Measurements from ENCODE around the gene OSBP. TPM values are rescaled to one million over a fixed set of nuclear protein-coding genes. Genes with fewer than 3 reads are reported as not detected.

The OSBP gene, protein sequence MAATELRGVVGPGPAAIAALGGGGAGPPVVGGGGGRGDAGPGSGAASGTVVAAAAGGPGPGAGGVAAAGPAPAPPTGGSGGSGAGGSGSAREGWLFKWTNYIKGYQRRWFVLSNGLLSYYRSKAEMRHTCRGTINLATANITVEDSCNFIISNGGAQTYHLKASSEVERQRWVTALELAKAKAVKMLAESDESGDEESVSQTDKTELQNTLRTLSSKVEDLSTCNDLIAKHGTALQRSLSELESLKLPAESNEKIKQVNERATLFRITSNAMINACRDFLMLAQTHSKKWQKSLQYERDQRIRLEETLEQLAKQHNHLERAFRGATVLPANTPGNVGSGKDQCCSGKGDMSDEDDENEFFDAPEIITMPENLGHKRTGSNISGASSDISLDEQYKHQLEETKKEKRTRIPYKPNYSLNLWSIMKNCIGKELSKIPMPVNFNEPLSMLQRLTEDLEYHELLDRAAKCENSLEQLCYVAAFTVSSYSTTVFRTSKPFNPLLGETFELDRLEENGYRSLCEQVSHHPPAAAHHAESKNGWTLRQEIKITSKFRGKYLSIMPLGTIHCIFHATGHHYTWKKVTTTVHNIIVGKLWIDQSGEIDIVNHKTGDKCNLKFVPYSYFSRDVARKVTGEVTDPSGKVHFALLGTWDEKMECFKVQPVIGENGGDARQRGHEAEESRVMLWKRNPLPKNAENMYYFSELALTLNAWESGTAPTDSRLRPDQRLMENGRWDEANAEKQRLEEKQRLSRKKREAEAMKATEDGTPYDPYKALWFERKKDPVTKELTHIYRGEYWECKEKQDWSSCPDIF
- total RNA-seq (10 to 100 TPM; 39.1 to 41.9 TPM), polyA plus RNA-seq (10 to 100 TPM; 12.0 to 21.2 TPM)
- long read RNA-seq, donor 1, full-length matches to known transcripts, result 7 of 7 reads
- long read RNA-seq, donor 1, partial matches to known transcripts, result 0 of 7 reads
- long read RNA-seq, donor 1, other reads (novel, unspliced or antisense), result 0 of 7 reads
- long read RNA-seq, donor 2, result 0 reads
- long read RNA-seq, donor 3, full-length matches to known transcripts, result 2 of 2 reads
- long read RNA-seq, donor 3, partial matches to known transcripts, result 0 of 2 reads
- long read RNA-seq, donor 3, other reads (novel, unspliced or antisense), result 0 of 2 reads
- long read RNA-seq, donor 4, result 0 reads
- long read RNA-seq, donor 5, full-length matches to known transcripts, result 3 of 3 reads
- long read RNA-seq, donor 5, partial matches to known transcripts, result 0 of 3 reads
- long read RNA-seq, donor 5, other reads (novel, unspliced or antisense), result 0 of 3 reads

DNA sequence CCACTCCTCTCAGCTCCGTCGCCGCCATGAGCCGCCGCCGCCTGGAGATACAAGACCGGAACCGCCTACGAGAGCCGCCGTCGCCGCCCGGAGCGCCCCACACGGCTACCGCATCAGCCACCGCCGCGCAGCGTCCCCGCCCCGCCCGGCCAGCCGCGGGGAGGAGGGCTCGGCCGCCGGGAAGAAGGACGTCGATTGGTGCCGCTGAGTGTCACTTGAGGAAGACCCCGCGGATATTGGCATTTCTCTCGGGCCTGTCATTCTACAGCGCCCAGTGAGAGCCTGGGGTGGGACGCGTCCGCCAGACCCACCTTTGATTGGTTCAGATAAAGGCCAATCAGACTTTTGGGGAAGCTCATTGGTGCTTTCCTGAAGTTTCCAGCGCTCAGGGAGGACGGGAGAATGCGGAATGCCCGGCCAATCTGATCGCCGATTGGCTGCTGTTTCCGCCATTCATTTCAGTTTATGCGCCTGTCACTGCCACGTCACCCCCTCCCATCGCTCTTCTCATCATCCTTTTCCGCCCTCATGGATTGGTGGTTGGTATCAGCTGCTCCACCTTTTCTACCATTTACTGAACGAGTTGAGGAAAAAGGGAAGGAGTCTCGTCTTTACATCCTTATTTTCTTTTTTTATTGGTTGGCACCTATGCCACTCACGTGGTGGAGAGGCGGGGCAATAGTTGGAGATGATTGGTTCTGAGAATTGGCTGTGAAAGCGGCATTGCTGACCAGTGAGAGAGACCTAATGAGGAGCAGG is at the start of gene OSBP:
TSS of gene OSBP (minus strand) at position 138 of the 759 bp plus-strand sequence. CDS start at position 28, 110 bp downstream.
- H3K36me3 ChIP-seq (ENCODE audit: control insufficient read depth in 4 of 4, insufficient read depth in 4 of 4, low read length in 4 of 4), result no peaks in the 10 kb centered on the region
- H3K4me3 ChIP-seq, result peak within 1 kb of the TSS; percentile 95
- 0% methylated on average over 53 to 55 of the region's 55 CpGs for WGBS, 2 donors
- ATAC-seq (ENCODE audit: insufficient read depth, low FRiP score), result peak; percentile 94
- H3K9ac ChIP-seq (ENCODE audit: insufficient read depth in 1 of 2, low read length in 2 of 2), result peak within 1 kb of the TSS; percentile 72 to 97
- peak; percentile 100 for DNase-seq
- TF ChIP-seq CTCF (IDR thresholded peaks at IDR 0.05; ENCODE audit: control extremely low read depth, extremely low read depth), result no peak
- H3K27ac ChIP-seq (ENCODE audit: low read depth in 1 of 2, low read length in 1 of 2), result peak within 1 kb of the TSS; percentile 96 to 98
- no peaks in the 10 kb centered on the region for H3K9me3 ChIP-seq (ENCODE audit: control insufficient read depth in 4 of 4, insufficient read depth in 3 of 4, low read length in 3 of 4)
- H3K4me1 ChIP-seq (ENCODE audit: control insufficient read depth in 5 of 5, insufficient read depth in 5 of 5, low read length in 5 of 5), result peaks cover 5 to 33% (median 13%) of the 10 kb centered on the region in 5 donors
- H3K27me3 ChIP-seq (ENCODE audit: control insufficient read depth in 3 of 3, insufficient read depth in 3 of 3, low read length in 2 of 3), result no peaks in the 10 kb centered on the region

GRCh38 chr11:59660621-59661020 is 45.0 kb upstream of the OSBP start:
- no peaks in the 10 kb centered on the region for H3K27me3 ChIP-seq (ENCODE audit: control insufficient read depth in 3 of 3, insufficient read depth in 3 of 3, low read length in 2 of 3)
- no peak for ATAC-seq (ENCODE audit: insufficient read depth, low FRiP score)
- no peak overlapping the region for H3K4me3 ChIP-seq
- no peaks in the 10 kb centered on the region for H3K9me3 ChIP-seq (ENCODE audit: control insufficient read depth in 4 of 4, insufficient read depth in 3 of 4, low read length in 3 of 4)
- H3K9ac ChIP-seq (ENCODE audit: insufficient read depth in 1 of 2, low read length in 2 of 2), result no peak overlapping the region
- H3K36me3 ChIP-seq (ENCODE audit: control insufficient read depth in 4 of 4, insufficient read depth in 4 of 4, low read length in 4 of 4), result peaks cover 22 to 52% (median 38%) of the 10 kb centered on the region in 4 donors
- no peak for DNase-seq
- TF ChIP-seq CTCF (IDR thresholded peaks at IDR 0.05; ENCODE audit: control extremely low read depth, extremely low read depth), result no peak
- no peak overlapping the region for H3K27ac ChIP-seq (ENCODE audit: low read depth in 1 of 2, low read length in 1 of 2)
- H3K4me1 ChIP-seq (ENCODE audit: control insufficient read depth in 5 of 5, insufficient read depth in 5 of 5, low read length in 5 of 5), result no peaks in the 10 kb centered on the region
- 86 to 87% methylated on average over 1 of the region's 1 CpG for WGBS, 2 donors

DNA sequence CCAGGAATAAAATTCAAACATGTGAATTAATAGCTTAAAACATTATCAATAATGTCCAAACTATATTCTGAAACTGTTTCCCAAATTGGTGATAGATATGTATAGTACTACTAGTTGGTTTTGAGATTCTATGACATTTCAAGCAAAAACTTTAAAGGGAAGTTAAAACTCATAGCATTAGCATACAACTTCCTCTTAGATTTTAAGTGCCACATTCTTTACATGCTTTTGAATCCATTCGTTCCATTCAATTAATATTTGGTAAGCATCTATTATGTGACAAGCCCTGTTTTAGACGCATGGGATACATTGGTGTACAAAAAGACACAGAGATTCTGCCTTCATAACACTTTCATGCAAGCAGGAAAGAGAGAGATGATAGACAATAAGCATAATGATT is 44.4 kb upstream of the OSBP start:
- Histone ChIP-seq H3K9me3 (ENCODE audit: control insufficient read depth in 4 of 4, insufficient read depth in 3 of 4, low read length in 3 of 4) (no peaks in the 10 kb centered on the region), H3K27me3 (ENCODE audit: control insufficient read depth in 3 of 3, insufficient read depth in 3 of 3, low read length in 2 of 3) (no peaks in the 10 kb centered on the region), H3K4me1 (ENCODE audit: control insufficient read depth in 5 of 5, insufficient read depth in 5 of 5, low read length in 5 of 5) (no peaks in the 10 kb centered on the region), H3K4me3 (no peak overlapping the region), H3K9ac (ENCODE audit: insufficient read depth in 1 of 2, low read length in 2 of 2) (no peak overlapping the region), H3K36me3 (ENCODE audit: control insufficient read depth in 4 of 4, insufficient read depth in 4 of 4, low read length in 4 of 4) (peaks cover 29 to 54% (median 40%) of the 10 kb centered on the region in 4 donors), H3K27ac (ENCODE audit: low read depth in 1 of 2, low read length in 1 of 2) (no peak overlapping the region)
- DNase-seq (no peak), ATAC-seq (ENCODE audit: insufficient read depth, low FRiP score) (peak; percentile 53)
- no peak for TF ChIP-seq CTCF (IDR thresholded peaks at IDR 0.05; ENCODE audit: control extremely low read depth, extremely low read depth)
- WGBS, 2 donors, result 41 to 55% methylated on average over 2 of the region's 2 CpGs
